Stimulated activated naive B cell treated with anti-CD40 and anti-IgM and Interleukin-4, amounts not matched to agents 10 μg/mL and 1 μg/mL and 100 μg/mL, for 72 hours (primary cell): ENCODE data around the gene HELZ.

ENCODE experiments used
- ATAC-seq, 2 donors: fragments of 150-1000 bp; cut with Tn5 transposase; replicated peaks; 2 replicates each; pipeline ENCODE4 v1.10.0; 2021; ENCODE audit warnings: moderate library complexity in 1 of 2
- DNase-seq: peaks from one replicate; pipeline ENCODE4 v3.0.0; 2021
- H3K27ac Mint-ChIP-seq: one replicate; pipeline ENCODE4 v1.8.0; 2022; ENCODE audit warnings: mild to moderate bottlenecking, mixed read lengths
- H3K27me3 Mint-ChIP-seq, 2 donors: one replicate each; pipeline ENCODE4 v1.8.0; 2022; ENCODE audit warnings: mixed read lengths in 2 of 2
- H3K36me3 Mint-ChIP-seq, 2 donors: one replicate each; pipeline ENCODE4 v1.8.0; 2022; ENCODE audit warnings: mixed read lengths in 2 of 2, mild to moderate bottlenecking in 1 of 2
- H3K4me1 Mint-ChIP-seq, 2 donors: one replicate each; pipeline ENCODE4 v1.8.0; 2022; ENCODE audit warnings: mixed read lengths in 2 of 2, mild to moderate bottlenecking in 1 of 2
- H3K4me3 Mint-ChIP-seq, 2 donors: one replicate each; pipeline ENCODE4 v1.8.0; 2022; ENCODE audit warnings: mild to moderate bottlenecking in 2 of 2, mixed read lengths in 2 of 2, moderate library complexity in 1 of 2
- H3K9me3 Mint-ChIP-seq, 2 donors: one replicate each; pipeline ENCODE4 v1.8.0; 2022; ENCODE audit warnings: mixed read lengths in 2 of 2, mild to moderate bottlenecking in 1 of 2

HELZ gene

DNA sequence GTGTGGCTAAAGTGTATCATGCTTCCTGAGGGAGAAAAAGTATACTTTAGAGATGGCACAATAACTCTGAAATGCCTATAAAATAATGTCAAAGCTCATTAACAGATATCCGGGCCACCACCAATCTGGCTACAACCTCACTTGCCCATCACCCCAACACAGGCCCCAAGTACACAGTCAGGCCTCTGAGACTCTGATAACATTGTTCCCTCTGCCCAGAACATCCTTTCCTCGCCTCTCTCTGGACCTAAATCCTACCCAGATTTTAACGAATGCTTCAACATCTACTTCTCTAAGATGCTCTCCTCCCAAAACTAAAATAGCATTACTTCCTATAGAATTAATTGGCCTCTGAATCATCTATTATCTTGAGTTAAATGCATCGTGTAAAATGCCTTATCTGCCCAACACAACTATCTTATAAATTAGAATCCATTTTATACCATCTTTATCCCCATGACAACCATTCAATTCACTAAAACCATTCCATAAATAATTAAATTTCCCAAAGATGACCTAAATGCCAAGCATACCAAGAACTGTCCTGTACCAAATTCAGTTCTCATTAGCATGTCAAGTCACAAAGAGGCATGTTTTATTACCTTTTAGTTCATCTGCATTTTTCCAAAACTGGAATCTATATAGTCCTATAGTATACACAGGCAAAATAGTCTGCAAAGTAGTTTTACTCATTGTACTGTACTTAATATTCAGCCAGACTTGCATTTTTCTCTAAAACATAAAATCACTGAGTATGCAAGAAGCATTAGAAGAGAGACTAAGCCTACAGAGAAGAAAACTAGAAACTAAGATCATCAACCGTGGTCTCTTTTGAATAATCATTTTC lies 15.7 kb downstream of the HELZ start:
- Mint-ChIP-seq H3K27me3 (no peaks in the 10 kb centered on the region), H3K4me1 (peaks cover 8 to 11% of the 10 kb centered on the region in 2 donors), H3K4me3 (no peak overlapping the region), H3K36me3 (peaks cover 36 to 39% of the 10 kb centered on the region in 2 donors), H3K9me3 (no peaks in the 10 kb centered on the region), H3K27ac (no peak overlapping the region)
- ATAC-seq = no peak
- no peak for DNase-seq

DNA sequence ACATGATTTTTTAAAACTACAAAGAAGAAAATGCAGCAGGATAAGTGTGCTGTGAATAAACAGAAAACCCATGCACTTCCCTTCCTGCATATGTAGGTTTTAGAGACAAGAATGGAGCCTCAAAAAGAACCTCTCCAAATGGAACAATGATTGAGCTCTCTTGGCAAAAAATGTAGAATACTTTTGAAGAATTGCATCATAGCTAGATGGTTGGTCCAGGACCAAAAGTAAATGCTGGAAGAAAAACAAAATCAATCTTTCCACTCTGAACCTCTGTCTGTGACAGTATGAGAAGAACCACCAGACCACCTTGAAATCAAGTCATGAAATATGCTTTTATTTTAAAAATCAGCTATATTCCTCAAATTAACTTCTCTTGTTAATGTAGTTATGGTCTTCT lies 17.5 kb downstream of the HELZ start:
- peaks cover 37 to 40% of the 10 kb centered on the region in 2 donors for H3K36me3 Mint-ChIP-seq
- no peaks in the 10 kb centered on the region for H3K9me3 Mint-ChIP-seq
- ATAC-seq (no peak), DNase-seq (no peak)
- no peak overlapping the region for H3K4me3 Mint-ChIP-seq
- H3K27me3 Mint-ChIP-seq = no peaks in the 10 kb centered on the region
- peaks cover 11 to 12% of the 10 kb centered on the region in 2 donors for H3K4me1 Mint-ChIP-seq
- H3K27ac Mint-ChIP-seq = no peak overlapping the region

DNA sequence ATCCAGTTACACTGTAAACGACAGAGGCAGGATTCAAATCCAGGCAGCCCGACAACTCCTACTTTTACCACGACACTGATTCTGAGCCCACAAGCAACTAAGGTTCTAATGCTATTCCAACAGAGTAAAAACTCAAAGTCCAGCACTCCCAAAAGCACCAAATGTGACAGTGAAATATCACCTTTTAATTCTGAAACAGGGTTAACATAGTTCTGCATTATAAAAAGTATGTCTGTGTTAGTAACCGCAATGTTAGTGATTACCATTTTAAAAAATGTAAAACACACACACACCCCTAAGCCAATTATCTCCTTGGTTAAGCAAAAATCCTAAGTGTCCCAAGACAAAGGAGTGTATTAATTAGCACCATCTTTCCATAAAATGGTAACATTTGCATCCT lies 19.7 kb downstream of the HELZ start:
- no peak overlapping the region for H3K4me3 Mint-ChIP-seq
- H3K27me3 Mint-ChIP-seq = no peaks in the 10 kb centered on the region
- no peaks in the 10 kb centered on the region for H3K9me3 Mint-ChIP-seq
- H3K27ac Mint-ChIP-seq = no peak overlapping the region
- no peak for ATAC-seq
- no peak for DNase-seq
- H3K4me1 Mint-ChIP-seq = peaks cover 17% of the 10 kb centered on the region in 2 donors
- peaks cover 33 to 39% of the 10 kb centered on the region in 2 donors for H3K36me3 Mint-ChIP-seq

GRCh38 chr17:67224736-67225135 lies 20.3 kb downstream of the HELZ start:
- Mint-ChIP-seq H3K4me1 (peaks cover 20 to 21% of the 10 kb centered on the region in 2 donors), H3K36me3 (peaks cover 33 to 42% of the 10 kb centered on the region in 2 donors), H3K9me3 (no peaks in the 10 kb centered on the region), H3K27ac (no peak overlapping the region), H3K27me3 (no peaks in the 10 kb centered on the region), H3K4me3 (no peak overlapping the region)
- ATAC-seq = no peak
- no peak for DNase-seq

DNA sequence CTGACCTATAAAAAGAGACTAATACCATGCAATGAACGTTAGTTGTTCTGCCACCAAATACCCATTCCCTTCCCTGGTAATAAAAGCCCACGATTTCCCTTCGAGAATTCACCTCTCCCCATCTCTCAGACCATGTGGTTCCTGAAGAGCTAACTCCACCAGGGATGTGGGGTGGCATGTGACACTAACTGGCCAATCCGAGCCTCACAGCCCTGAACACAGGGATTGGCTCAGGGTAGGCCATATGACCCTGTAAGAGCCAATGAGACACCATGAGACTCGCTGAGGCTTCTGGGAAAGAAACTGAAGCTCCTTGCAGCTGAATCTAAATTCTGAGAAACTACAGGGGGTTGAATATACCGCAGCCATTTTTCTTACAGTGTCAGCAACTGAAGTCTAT lies 21.1 kb downstream of the HELZ start:
- Mint-ChIP-seq H3K27me3 (no peaks in the 10 kb centered on the region), H3K4me1 (peaks cover 16 to 20% of the 10 kb centered on the region in 2 donors), H3K9me3 (no peaks in the 10 kb centered on the region), H3K36me3 (peaks cover 33 to 38% of the 10 kb centered on the region in 2 donors), H3K4me3 (no peak overlapping the region), H3K27ac (no peak overlapping the region)
- no peak for DNase-seq
- ATAC-seq = no peak

DNA sequence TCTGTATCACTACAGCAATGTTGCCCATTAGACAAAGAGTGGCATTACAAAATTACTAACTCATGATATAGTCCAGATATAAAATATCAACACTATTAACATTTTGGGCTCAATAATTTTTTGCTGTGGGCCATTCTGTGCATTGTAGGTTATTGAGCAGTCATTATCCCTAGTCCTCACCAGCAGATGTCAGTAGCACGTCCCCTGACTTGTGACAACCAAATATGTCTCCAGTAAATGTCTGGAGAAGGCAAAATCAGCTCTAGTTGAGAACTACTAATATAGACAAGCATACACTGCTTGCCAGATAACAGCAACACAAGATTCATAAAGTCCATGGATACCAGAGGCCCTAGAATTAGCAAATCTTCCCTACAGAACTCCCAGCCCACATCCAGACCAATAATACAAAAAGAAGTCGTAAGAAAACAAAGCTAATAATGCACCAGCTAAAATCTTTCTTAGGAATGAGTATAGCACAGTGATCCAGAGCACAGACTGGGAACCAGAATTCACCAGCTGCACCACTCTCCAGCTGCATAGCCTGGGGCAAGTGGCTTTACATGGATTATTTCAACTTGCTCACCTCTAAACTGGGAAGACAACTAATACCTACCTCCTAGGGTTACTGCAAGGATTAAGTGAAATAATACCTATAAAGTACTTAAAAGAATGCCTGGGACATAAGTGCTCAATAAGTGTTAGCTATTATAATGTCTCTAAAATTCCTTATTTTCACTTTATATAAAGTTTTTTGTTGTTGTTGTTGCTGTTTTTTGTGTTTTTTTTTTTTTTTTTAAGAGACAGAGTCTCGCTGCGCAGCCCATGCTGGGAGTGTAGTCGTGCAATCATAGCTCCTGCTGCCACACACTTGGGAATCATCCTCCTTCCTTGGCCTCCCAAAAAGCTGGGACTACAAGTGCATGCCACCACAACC lies 23.7 kb downstream of the HELZ start:
- no peak overlapping the region for H3K27ac Mint-ChIP-seq
- peaks cover 16 to 17% of the 10 kb centered on the region in 2 donors for H3K4me1 Mint-ChIP-seq
- H3K4me3 Mint-ChIP-seq = no peak overlapping the region
- DNase-seq = no peak
- H3K9me3 Mint-ChIP-seq = no peaks in the 10 kb centered on the region
- ATAC-seq = peak; percentile 69 to 70
- H3K27me3 Mint-ChIP-seq = no peaks in the 10 kb centered on the region
- H3K36me3 Mint-ChIP-seq = peaks cover 22 to 35% of the 10 kb centered on the region in 2 donors

GRCh38 chr17:67218385-67218950 lies 26.5 kb downstream of the HELZ start:
- Mint-ChIP-seq H3K27ac (no peak overlapping the region), H3K36me3 (peaks cover 11 to 22% of the 10 kb centered on the region in 2 donors), H3K4me3 (no peak overlapping the region), H3K4me1 (peaks cover 10 to 18% of the 10 kb centered on the region in 2 donors), H3K27me3 (no peaks in the 10 kb centered on the region), H3K9me3 (no peaks in the 10 kb centered on the region)
- DNase-seq (no peak), ATAC-seq (no peak)

DNA sequence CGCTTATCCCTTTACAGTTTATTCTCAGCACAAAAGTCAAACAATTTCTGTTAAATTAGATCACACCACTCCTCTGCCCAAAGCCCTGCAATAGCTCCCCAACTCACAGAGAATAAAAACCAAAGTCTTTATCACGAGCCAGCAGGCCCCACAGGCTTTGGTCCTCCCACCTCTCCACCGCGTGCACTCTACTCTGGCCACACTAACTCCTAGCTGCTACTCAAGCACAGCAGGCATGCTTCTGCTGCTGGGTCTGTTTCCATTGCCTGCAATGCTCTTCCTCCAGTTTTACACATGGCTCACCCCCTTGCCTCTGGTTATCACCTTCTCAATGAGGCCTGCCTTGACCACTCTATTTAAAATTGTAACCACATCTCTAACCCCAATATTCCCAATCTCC lies 27.6 kb downstream of the HELZ start:
- DNase-seq (no peak), ATAC-seq (no peak)
- Mint-ChIP-seq H3K36me3 (peaks cover 11 to 19% of the 10 kb centered on the region in 2 donors), H3K4me1 (peaks cover 10 to 16% of the 10 kb centered on the region in 2 donors), H3K27me3 (no peaks in the 10 kb centered on the region), H3K27ac (no peak overlapping the region), H3K4me3 (no peak overlapping the region), H3K9me3 (no peaks in the 10 kb centered on the region)

- Mint-ChIP-seq H3K27ac (no peak overlapping the region), H3K36me3 (peaks cover 11 to 20% of the 10 kb centered on the region in 2 donors), H3K4me1 (peaks cover 10 to 13% of the 10 kb centered on the region in 2 donors), H3K4me3 (no peak overlapping the region), H3K27me3 (no peaks in the 10 kb centered on the region), H3K9me3 (no peaks in the 10 kb centered on the region)
- DNase-seq = no peak
- ATAC-seq = no peak
These were observed 28.2 kb downstream of the HELZ start for GRCh38 chr17:67216578-67217320.

DNA sequence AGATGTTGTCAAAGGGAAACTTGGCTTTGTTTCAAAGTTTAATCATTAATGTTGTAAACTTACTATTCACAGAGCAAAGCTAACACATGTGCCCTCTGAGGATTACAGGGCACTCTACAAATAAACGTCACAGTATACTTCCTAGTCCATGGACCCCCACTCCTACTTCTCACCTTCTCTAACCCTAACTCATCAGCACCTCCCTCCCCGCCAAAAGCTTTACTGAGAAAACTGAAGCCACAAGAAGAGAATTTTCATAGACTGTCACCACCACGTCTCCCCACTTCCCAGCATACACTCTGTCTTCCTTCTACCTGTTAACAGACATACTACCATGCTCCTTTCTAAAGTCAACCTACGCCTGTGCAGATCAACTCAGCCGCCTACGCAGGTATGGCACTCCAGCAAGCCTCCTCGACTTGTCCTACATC lies 29.0 kb downstream of the HELZ start:
- no peak for ATAC-seq

GRCh38 chr17:67212714-67213417 lies 32.1 kb downstream of the HELZ start:
- Mint-ChIP-seq H3K4me3 (no peak overlapping the region), H3K4me1 (peaks cover 6 to 15% of the 10 kb centered on the region in 2 donors), H3K36me3 (peaks cover 21% of the 10 kb centered on the region in 2 donors), H3K9me3 (no peaks in the 10 kb centered on the region), H3K27me3 (no peaks in the 10 kb centered on the region), H3K27ac (no peak overlapping the region)
- DNase-seq (no peak), ATAC-seq (no peak)

More for the DNA sequence above, 29.0 kb downstream of the HELZ start:
- no peaks in the 10 kb centered on the region for H3K27me3 Mint-ChIP-seq
- peaks cover 9 to 20% of the 10 kb centered on the region in 2 donors for H3K36me3 Mint-ChIP-seq
- H3K9me3 Mint-ChIP-seq = no peaks in the 10 kb centered on the region
- H3K4me1 Mint-ChIP-seq = peaks cover 5 to 11% of the 10 kb centered on the region in 2 donors
- no peak overlapping the region for H3K27ac Mint-ChIP-seq
- no peak overlapping the region for H3K4me3 Mint-ChIP-seq
- no peak for DNase-seq

- peaks cover 8 to 18% of the 10 kb centered on the region in 2 donors for H3K4me1 Mint-ChIP-seq
- no peaks in the 10 kb centered on the region for H3K27me3 Mint-ChIP-seq
- DNase-seq (no peak), ATAC-seq (no peak)
- H3K27ac Mint-ChIP-seq = no peak overlapping the region
- no peak overlapping the region for H3K4me3 Mint-ChIP-seq
- H3K36me3 Mint-ChIP-seq = peaks cover 22% of the 10 kb centered on the region in 2 donors
- H3K9me3 Mint-ChIP-seq = no peaks in the 10 kb centered on the region
These were observed 32.8 kb downstream of the HELZ start for GRCh38 chr17:67212231-67212630.

DNA sequence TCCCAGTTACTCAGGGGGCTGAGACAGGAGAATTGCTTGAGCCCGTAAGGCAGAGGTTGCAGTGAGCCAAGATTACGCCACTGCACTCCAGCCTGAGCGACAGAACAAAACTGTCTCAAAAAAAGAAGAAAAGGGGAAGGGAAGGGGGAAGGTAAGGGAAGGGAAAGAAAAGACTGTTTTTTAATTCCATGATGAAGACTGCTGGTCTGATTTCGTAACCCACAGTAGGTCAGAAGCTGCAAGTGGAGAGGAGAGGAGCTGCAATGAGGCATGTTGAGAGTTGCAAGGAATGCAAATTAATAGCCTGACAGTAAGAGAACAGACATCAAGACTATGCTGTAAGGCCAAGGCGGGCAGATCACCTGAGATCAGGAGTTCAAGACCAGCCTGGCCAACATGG lies 33.3 kb downstream of the HELZ start:
- peaks cover 22% of the 10 kb centered on the region in 2 donors for H3K36me3 Mint-ChIP-seq
- H3K27me3 Mint-ChIP-seq = no peaks in the 10 kb centered on the region
- DNase-seq (no peak), ATAC-seq (no peak)
- H3K4me1 Mint-ChIP-seq = peaks cover 8 to 18% of the 10 kb centered on the region in 2 donors
- H3K4me3 Mint-ChIP-seq = no peak overlapping the region
- no peak overlapping the region for H3K27ac Mint-ChIP-seq
- no peaks in the 10 kb centered on the region for H3K9me3 Mint-ChIP-seq
